MM.1S (cell line): ENCODE results near the gene CSF1R.

Experiments used
- CTCF ChIP-seq: fragments of 300-600 bp; sonication (generic); IDR thresholded peaks from 2 replicates; pipeline ENCODE4 v1.5.1; 2016; ENCODE audit warnings: antibody characterized with exemption, low read length, mixed read lengths
- EZH2 ChIP-seq: fragments of 300-600 bp; sonication (generic); optimal IDR thresholded peaks from 2 replicates; pipeline ENCODE3; 2017; ENCODE audit warnings: low read depth, mild to moderate bottlenecking, antibody characterized with exemption, low read length, mixed read lengths
- EZH2phosphoT487 ChIP-seq: fragments of 300-600 bp; sonication (generic); IDR thresholded peaks from 2 replicates; pipeline ENCODE4 v1.6.1; 2018; ENCODE audit warnings: antibody characterized with exemption, low read length

DNA sequence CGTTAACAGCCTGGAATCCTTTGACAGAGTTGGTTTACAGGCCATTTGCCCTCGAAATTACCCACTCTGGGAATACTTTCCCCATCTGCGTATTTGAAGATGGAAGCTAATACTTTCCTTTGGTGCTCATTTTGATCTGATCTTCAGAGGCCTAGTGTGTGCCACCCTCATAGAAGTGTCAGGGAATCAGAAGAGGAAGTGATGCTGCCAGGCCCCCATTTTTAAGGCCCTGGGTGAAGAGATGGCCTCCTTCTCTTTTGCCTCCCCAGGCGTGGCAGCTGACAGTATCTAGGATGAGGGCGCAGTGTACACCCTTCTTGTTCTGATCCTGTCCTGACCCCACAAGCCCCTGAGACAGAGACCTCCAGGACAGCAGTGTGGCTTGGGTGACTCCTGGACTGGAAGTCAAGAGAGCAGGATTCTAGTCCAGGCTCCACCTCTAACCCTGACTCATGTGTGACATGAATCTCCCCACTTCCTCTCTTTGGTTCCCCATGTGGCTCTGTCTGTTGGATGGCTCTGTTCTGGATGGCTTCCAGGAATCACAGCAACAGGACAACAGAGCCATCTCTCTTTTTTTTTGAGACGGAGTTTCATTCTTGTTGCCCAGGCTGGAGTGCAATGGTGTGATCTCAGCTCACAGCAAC, 27.8 kb downstream of the CSF1R start:
- TF ChIP-seq CTCF: no peak
- TF ChIP-seq EZH2phosphoT487: no peak
- TF ChIP-seq EZH2: no peak
